AG09319 (cell line): ENCODE measurements around the gene KLRB1.
"Not testable (repeated sequence)": the region's sequence is repeated elsewhere in the genome, so short reads cannot be mapped to it uniquely, and the experiment has no call there.

Experiments
- DNase-seq: peaks from one replicate; pipeline ENCODE4 v3.0.0-alpha.2; 2010; ENCODE audit warnings: low read depth; ENCODE audit errors: extremely low read depth
- CTCF ChIP-seq: IDR thresholded peaks from 2 replicates; pipeline ENCODE4 v1.5.1; 2011; ENCODE audit warnings: low read depth, mild to moderate bottlenecking, inconsistent platforms, low read length, moderate library complexity

The KLRB1 gene

GRCh38 chr12:9634969-9635754 lies 27.4 kb upstream of the KLRB1 start:
- DNase-seq: no peak
- TF ChIP-seq CTCF: no peak

- peak; percentile 69 for TF ChIP-seq CTCF
- no peak for DNase-seq
These were observed 26.6 kb upstream of the KLRB1 start for GRCh38 chr12:9634177-9634803.

GRCh38 chr12:9632766-9633165 lies 25.1 kb upstream of the KLRB1 start:
- no peak for TF ChIP-seq CTCF
- no peak for DNase-seq

GRCh38 chr12:9626821-9627220 lies 19.1 kb upstream of the KLRB1 start:
- TF ChIP-seq CTCF: no peak
- no peak for DNase-seq

- DNase-seq: no peak
These were observed 18.6 kb upstream of the KLRB1 start for GRCh38 chr12:9626291-9626690.

GRCh38 chr12:9625019-9625418 lies 17.3 kb upstream of the KLRB1 start:
- DNase-seq: no peak
- TF ChIP-seq CTCF: no peak

More at GRCh38 chr12:9626291-9626690, 18.6 kb upstream of the KLRB1 start:
- TF ChIP-seq CTCF: no peak

GRCh38 chr12:9619411-9620179 lies 11.9 kb upstream of the KLRB1 start:
- no peak for DNase-seq
- TF ChIP-seq CTCF: no peak

GRCh38 chr12:9618906-9619305 lies 11.2 kb upstream of the KLRB1 start:
- DNase-seq: not testable (repeated sequence)
